HG03565 (cell line): ENCODE measurements around the gene ARID5B.

Experiments
- ATAC-seq: cut with Tn5 transposase; IDR thresholded peaks from one replicate; pipeline ENCODE4 v1.9.1; 2021; ENCODE audit warnings: mild to moderate bottlenecking, moderate library complexity; ENCODE audit not compliant: unreplicated experiment

The ARID5B gene

DNA sequence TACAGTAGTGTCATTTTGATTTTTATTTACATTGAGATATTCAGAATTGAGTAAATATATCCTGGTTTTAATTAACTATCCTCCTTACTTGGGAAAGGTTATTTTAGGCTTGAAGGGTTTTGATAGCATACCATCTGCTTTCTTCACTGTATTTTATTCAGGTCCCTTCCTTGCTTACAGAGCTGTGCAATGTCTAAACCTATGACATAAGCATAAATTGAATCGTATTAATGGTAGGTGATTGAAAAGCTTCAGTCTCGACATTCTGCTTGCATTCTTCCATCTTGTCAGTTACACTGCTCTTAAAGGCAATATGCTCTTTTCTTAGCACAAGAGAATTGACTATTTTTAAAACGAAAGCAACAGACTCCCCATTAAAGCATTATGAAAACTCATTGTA lies 102.5 kb downstream of the ARID5B start:
- no peak for ATAC-seq

DNA sequence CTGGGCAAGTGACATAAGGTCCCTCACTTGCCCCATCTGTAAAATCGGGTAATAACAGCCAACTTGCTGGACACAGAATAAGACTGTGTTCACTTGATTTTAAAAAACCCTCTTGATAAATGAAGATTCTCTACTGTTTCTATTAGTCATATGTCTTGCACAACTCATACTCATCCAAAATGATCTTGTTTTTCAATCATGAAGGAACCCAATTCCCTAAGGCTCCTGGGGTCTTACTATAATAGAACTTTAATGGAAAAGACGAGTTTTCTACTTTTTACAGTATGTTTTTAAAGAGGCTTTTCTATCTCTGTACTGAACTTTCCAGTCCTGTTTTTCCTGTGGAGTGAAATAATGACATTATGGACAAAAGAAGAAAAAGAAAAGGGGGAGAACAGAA lies 103.8 kb downstream of the ARID5B start:
- ATAC-seq, result no peak

- ATAC-seq, result no peak
These were observed 104.2 kb downstream of the ARID5B start for GRCh38 chr10:62005687-62006086.

GRCh38 chr10:62007145-62007544 lies 105.6 kb downstream of the ARID5B start:
- no peak for ATAC-seq

GRCh38 chr10:62008196-62008595 lies 106.7 kb downstream of the ARID5B start:
- no peak for ATAC-seq

GRCh38 chr10:62008946-62009345 lies 107.4 kb downstream of the ARID5B start:
- ATAC-seq, result no peak

GRCh38 chr10:62010366-62010765 lies 108.9 kb downstream of the ARID5B start:
- no peak for ATAC-seq

DNA sequence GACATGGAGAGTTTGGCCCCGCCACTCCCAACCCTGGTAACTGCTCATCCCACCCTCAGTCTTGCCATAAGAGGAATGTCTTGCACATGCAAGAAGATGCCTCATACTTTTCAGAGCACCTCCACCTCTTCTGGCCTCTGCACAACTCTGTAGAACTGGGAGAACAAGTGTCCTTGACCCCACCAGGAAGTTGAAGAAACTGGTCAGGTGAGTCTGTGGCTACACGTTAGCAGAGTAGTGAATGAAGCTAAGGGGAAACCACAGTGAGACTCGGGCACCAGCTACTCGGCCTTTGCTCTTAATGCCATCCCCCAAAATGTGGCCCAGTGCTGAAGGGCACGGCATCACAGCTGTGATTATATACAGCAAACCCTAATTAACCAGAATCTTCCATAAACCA lies 110.1 kb downstream of the ARID5B start:
- no peak for ATAC-seq

- no peak for ATAC-seq
These were observed 110.8 kb downstream of the ARID5B start for GRCh38 chr10:62012318-62012717.

GRCh38 chr10:62014510-62014909 lies 113.0 kb downstream of the ARID5B start:
- ATAC-seq, result no peak

GRCh38 chr10:62015994-62016393 lies 114.5 kb downstream of the ARID5B start:
- ATAC-seq, result no peak

GRCh38 chr10:62016623-62017490 lies 115.4 kb downstream of the ARID5B start:
- peak; percentile 41 for ATAC-seq

DNA sequence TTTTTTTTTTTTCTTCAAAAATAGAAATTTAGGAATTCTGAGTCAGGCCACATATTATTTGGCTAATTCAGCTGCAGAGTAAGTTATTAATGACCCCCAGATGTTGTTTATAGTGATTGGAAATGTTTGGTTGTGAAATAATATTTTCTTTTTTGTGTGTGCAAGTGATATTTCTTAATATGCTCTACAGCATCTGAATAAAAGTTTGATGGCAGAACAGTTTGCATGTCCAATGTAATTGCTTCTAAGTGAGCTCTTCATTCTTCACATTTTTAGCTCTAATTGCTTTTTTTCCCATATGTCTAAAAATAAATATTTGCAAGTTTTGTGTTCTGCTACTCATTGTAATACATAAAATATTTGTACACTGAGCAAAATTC lies 116.0 kb downstream of the ARID5B start:
- no peak for ATAC-seq

- no peak for ATAC-seq
These were observed 116.8 kb downstream of the ARID5B start for GRCh38 chr10:62018131-62018911.

- ATAC-seq, result no peak
These were observed 117.7 kb downstream of the ARID5B start for GRCh38 chr10:62019013-62019684.

- no peak for ATAC-seq
These were observed 118.3 kb downstream of the ARID5B start for GRCh38 chr10:62019685-62020359.

- no peak for ATAC-seq
These were observed 119.7 kb downstream of the ARID5B start for GRCh38 chr10:62021128-62021665.

DNA sequence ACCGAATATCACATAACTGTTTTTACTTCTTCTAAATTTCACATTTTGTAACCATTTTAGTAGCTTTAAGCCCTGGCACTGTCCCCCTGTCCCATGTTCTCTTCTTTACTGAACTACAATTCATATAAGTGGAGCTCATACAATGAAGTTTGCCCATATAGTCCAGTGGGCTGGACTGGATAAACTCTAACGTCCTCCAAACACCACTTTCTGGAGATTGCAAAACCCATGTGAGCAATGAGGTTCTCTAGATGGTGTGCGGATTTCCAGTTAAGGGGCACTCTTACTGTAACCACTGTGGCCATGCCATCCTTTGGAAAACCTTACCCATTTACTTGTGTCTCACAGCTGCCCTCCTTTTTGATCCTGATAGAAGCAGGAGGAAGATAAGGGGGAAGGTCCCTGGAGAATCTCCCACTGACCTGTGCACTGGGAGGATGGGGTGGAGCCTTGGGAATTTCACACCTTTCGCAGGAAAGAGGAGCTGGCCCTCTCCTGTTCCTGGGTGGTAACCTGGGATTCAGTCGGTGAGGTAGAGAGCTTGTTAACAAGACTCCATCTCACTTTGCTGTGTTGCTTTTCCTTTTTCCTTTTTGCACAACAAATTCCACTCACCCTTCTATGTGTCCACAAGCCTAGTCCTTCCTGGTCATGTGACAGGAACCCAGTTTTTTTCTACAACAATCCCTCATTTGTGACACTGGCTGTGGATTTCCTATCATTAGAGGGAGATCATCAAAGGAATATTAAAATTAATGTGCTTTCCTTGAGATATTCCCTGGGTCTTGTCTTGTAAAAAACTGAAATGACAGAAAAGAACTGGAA lies 120.7 kb downstream of the ARID5B start:
- ATAC-seq, result no peak

- no peak for ATAC-seq
These were observed 121.3 kb downstream of the ARID5B start for GRCh38 chr10:62022830-62023229.

- ATAC-seq, result no peak
These were observed 121.8 kb downstream of the ARID5B start for GRCh38 chr10:62023329-62023728.
